ENCODE data around the gene AKAP13. TPM values are rescaled to one million over a fixed set of nuclear protein-coding genes. Genes with fewer than 3 reads are reported as not detected.

The AKAP13 gene
- total and polyA plus RNA-seq, 2 of the 8 experiments (the other 6 are each of a cell fraction or from before 2014, with no cell fraction given): 14.0 to 46.2 TPM

DNA sequence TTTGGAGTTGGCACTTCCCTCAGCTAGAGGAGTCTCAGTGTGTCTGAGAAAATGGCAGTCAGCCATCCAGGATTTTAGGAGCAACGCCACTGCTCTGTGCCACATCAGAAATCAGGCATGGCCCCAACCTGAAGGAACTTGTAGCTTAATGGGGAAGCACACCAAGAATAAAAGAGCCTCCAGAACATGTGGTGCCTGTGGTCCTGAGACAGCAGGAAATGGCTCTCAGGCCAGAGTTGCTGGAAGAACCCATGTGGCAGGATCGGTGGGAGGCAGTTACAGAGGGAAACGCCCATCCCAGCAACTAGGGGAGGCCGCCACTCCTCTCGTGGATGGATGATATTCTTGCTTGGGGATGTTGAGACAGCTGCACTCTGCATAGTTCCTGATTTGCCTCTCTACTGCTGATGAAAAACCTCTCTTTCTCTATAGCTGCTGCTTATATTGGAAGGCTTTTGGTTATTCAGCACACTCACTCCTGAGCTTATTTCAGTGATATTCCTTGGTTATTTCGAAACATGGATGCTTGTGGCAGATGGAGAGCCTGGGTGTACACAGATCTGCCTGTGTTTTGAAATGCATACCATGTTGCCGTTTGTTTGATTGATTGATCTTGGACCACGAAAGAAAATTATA lies 361.9 kb downstream of the AKAP13 start:
- Histone ChIP-seq H2BK20ac (ENCODE audit: low read length) (no peak overlapping the region), H3K9me3 (ENCODE audit: insufficient read depth in 2 of 2, low read depth in 1 of 2, low read length in 1 of 2) (no peaks in the 10 kb centered on the region), H4K8ac (ENCODE audit: extremely low read depth, insufficient read depth, low read length) (no peak overlapping the region), H3K4me1 (replicated peaks in 1 of 4; ENCODE audit: control insufficient read depth in 3 of 4, insufficient read depth in 4 of 4, low read length in 3 of 4) (peaks cover 0 to 4% (median 0%) of the 10 kb centered on the region in 4 experiments; a peak in 2 of 7 replicates), H3K56ac (replicated peaks; ENCODE audit: insufficient read length, low read depth, low read length) (no peak overlapping the region), H4K5ac (ENCODE audit: insufficient read length, low read depth, low read length) (no peak overlapping the region), H3K4ac (replicated peaks; ENCODE audit: insufficient read length, low read depth, low read length) (no peak overlapping the region), H3K27ac (ENCODE audit: low read depth, low read length) (no peak overlapping the region), H4K20me1 (replicated peaks in 1 of 2; ENCODE audit: control insufficient read depth in 1 of 2, insufficient read depth in 2 of 2, low read length in 2 of 2) (peaks cover 0 to 2% of the 10 kb centered on the region in 2 experiments), H3K79me1 (ENCODE audit: low read depth, low read length) (no peaks in the 10 kb centered on the region), H2BK15ac (ENCODE audit: low read length) (no peak overlapping the region), H3K79me2 (ENCODE audit: control insufficient read depth in 1 of 2, insufficient read depth in 2 of 2, low read length in 2 of 2) (no peaks in the 10 kb centered on the region), H3K23ac (ENCODE audit: insufficient read length) (no peak overlapping the region), H2BK5ac (ENCODE audit: low read depth, low read length) (no peak overlapping the region), H3K18ac (ENCODE audit: extremely low read depth, low read length) (no peak overlapping the region), H2AK5ac (ENCODE audit: low read depth, low read length) (no peak overlapping the region), H4K91ac (replicated peaks; ENCODE audit: insufficient read length, low read length) (no peak overlapping the region), H3K9ac (replicated peaks in 1 of 4; ENCODE audit: extremely low read depth in 1 of 4, low read depth in 3 of 4, low read length in 3 of 4) (no peak overlapping the region), H3K14ac (ENCODE audit: insufficient read length) (no peak overlapping the region), H3K4me3 (ENCODE audit: extremely low read depth in 1 of 4, insufficient read depth in 2 of 4, low read depth in 3 of 4, low read length in 4 of 4) (no peak overlapping the region), H3K27me3 (replicated peaks in 1 of 4; ENCODE audit: control insufficient read depth in 3 of 4, extremely low read depth in 1 of 4, insufficient read depth in 3 of 4, low read length in 3 of 4) (no peaks in the 10 kb centered on the region), H2BK120ac (replicated peaks; ENCODE audit: low read depth, low read length) (no peak overlapping the region), H3K23me2 (ENCODE audit: low read depth, low read length) (no peaks in the 10 kb centered on the region), H3K4me2 (ENCODE audit: insufficient read depth in 1 of 2, low read depth in 2 of 2, low read length in 2 of 2) (no peak overlapping the region), H2AFZ (ENCODE audit: low read length) (no peak overlapping the region), H3K36me3 (ENCODE audit: control insufficient read depth in 2 of 4, insufficient read depth in 4 of 4, low read length in 3 of 4) (peaks cover 3 to 30% (median 18%) of the 10 kb centered on the region in 4 experiments; a peak in 7 of 8 replicates), H2BK12ac (ENCODE audit: low read depth, low read length) (no peak overlapping the region)
- ChIA-PET POLR2A (ENCODE audit: partially characterized antibody) (interaction anchor here (1.0 to 1.5 kb wide), 2 partner anchors 9 to 52 kb away, joined by 3 to 7 read pairs; partner anchors contain the start of gene KLHL25), CTCF (ENCODE audit: partially characterized antibody) (interaction anchor here (0.5 to 4.4 kb wide), 10 partner anchors 9 to 141 kb away, joined by 3 to 20 read pairs (median 4); no protein-coding TSS in a partner anchor)
- 0 out of 3 replicates have a peak, but pooled peaks of 1 of the 2 experiments have one; percentile 25 for TF ChIP-seq POLR2A (IDR thresholded peaks at IDR 0.05; ENCODE audit: control extremely low read depth in 1 of 2, low read depth in 2 of 2, low read length in 2 of 2)
- TF ChIP-seq SRF (IDR thresholded peaks at IDR 0.05; ENCODE audit: low read depth, low read length): no peak
- FAIRE-seq (no peak), DNase-seq (ENCODE audit: low read depth in 1 of 2, low spot score in 2 of 2) (no peak)
- WGBS, 2 experiments (ENCODE audit: extremely low coverage in 1 of 2, insufficient coverage in 1 of 2, insufficient read length in 1 of 2, insufficient replicate concordance in 2 of 2, low coverage in 1 of 2, low lambda C conversion rate in 2 of 2, missing lambda C conversion rate in 1 of 2): 92% methylated on average over 8 of the region's 8 CpGs; no CpG with 5 or more reads in 1 of the 2 experiments

All from H1 (cell line).